ENCODE results near the gene ITPR2.

ITPR2 gene

DNA sequence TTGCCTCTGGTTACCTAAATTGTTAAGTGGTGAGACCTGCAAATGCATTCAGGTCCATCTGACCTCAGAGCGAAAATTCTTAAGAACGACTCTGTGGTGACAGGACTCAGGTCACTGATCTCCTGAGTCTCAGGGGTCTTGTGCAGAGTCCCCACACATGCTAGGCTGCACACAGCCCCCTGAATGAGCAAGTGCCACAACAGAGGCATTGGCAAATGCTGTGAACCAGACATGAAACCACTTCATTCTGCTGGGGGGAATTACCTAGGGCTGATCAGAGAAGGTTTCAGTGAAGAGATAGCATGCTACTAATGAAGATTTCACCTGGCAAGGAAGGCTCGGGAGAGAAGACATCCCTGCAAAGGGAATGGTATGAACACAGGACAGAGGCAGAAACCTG, 281.6 kb downstream of the ITPR2 start:
- H3K4me3 ChIP-seq (ENCODE audit: low read depth, low read length) = no peak overlapping the region
- no peak for TF ChIP-seq CTCF (IDR thresholded peaks at IDR 0.05; ENCODE audit: borderline replicate concordance, insufficient read depth, low read depth, low read length)

DNA sequence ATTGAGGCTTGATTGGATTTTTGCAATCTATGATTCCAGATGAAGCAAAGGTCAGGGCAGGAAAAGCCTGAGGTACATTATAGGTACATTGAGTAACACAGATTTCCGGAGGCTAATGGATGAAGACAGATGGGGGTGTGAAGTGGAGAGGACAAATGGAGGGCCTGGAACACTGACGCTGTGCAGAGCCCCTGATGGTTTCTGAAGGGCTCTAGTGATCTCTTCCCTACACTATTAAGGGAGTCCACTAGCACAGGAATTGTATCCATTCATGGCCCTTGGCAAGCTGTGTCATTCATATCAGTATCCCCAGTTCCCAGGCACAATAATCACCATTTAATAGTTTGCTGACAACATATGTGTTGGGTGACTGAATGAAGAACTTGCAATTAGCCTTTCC, 284.8 kb downstream of the ITPR2 start:
- TF ChIP-seq CTCF (IDR thresholded peaks at IDR 0.05; ENCODE audit: borderline replicate concordance, insufficient read depth, low read depth, low read length) = no peak
- no peak overlapping the region for H3K4me3 ChIP-seq (ENCODE audit: low read depth, low read length)

DNA sequence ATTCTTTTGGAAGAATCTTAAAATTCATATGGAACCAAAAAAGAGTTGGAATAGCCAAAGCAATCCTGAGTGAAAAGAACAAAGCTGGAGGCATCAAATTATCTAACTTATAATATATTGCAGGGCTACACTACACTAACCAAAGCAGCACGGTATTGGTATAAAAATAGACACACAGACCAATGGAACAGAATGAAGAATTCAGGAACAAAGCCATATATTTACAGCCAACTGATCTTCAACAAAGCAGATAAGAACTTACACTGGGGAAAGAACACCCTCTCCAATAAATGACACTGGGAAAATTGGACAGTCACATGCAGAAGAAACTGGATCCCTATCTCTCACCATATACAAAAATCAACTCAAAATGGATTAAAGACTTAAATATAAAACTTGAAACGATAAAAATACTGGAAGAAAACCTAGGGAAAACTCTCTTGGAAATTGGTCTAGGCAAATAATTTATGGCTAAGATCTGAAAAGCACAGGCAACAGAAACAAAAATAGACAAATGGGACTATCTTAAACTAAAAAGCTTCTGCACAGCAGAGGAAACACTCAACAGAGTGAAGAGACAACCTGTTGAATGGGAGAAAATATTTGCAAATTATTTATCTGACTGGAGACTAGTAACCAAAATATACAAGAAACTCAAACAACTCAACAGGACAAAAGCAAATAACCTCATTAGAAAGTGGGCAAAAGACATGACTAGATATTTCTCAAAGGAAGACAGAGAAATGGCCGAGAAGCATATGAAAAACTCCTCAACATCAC, 286.3 kb downstream of the ITPR2 start:
- no peak for TF ChIP-seq CTCF (IDR thresholded peaks at IDR 0.05; ENCODE audit: borderline replicate concordance, insufficient read depth, low read depth, low read length)

DNA sequence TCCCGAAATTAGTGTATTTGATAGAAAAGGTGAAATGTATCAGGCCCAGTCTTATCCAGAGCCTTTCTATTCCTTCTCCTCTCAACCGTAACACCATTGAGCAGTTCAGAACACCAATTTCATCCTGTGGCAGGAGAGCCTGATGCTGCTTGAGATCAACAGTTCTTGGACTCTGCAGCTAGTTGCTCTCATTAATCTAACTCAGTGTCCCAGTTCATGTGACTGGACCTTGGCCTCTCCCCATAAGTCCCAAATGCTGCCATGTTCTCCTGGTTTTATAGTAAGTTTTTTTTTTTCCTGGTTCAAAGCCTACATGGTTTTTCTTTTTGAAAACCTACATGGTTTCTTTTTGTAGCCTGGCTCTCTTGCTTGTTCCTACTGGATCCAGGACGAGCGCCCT, 293.9 kb downstream of the ITPR2 start:
- no peak for TF ChIP-seq CTCF (IDR thresholded peaks at IDR 0.05; ENCODE audit: borderline replicate concordance, insufficient read depth, low read depth, low read length)
- no peak overlapping the region for H3K4me3 ChIP-seq (ENCODE audit: low read depth, low read length)

More for the DNA sequence above, 286.3 kb downstream of the ITPR2 start:
- H3K4me3 ChIP-seq (ENCODE audit: low read depth, low read length) = no peak overlapping the region

- no peak for TF ChIP-seq CTCF (IDR thresholded peaks at IDR 0.05; ENCODE audit: borderline replicate concordance, insufficient read depth, low read depth, low read length)
- H3K4me3 ChIP-seq (ENCODE audit: low read depth, low read length) = no peak overlapping the region
Observed at GRCh38 chr12:26537651-26538050, 295.3 kb downstream of the ITPR2 start.

DNA sequence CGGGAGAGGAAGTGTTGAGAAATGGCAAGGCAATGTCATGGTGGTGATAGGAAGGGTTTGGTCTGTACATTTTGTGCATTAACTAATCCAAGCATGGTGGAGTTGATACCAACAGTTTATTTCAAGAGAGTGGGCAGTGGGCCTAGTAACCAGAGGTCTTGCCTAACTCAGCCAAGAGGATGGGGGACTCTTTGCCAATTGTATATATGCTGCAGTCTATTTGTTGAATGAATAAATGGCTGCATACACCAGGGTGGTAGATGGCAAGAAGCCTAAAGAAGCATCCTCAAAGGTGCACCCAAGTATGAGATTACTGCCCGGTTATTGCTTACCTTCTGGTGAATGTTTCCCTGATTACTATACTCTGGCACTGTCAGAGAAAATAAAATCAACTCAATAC, 295.9 kb downstream of the ITPR2 start:
- TF ChIP-seq CTCF (IDR thresholded peaks at IDR 0.05; ENCODE audit: borderline replicate concordance, insufficient read depth, low read depth, low read length) = no peak
- no peak overlapping the region for H3K4me3 ChIP-seq (ENCODE audit: low read depth, low read length)

DNA sequence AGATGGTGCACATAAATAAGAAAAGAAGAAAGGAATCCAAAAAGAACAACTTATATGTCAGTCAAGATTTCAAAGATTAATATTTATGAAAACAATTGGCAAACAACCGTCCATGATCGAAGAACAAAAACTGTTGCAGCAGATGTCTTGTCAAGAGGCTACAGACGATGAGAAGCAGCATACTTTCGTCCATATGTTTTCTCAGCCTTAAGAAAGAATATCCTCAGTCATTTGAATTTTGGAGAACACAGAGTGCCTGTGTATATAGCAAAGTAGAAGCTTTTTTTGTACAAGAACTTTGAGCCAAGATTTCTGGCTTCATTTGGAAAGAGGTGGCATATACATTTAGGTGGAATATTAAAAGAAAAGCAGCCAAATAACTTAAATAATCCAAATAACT, 297.2 kb downstream of the ITPR2 start:
- no peak overlapping the region for H3K4me3 ChIP-seq (ENCODE audit: low read depth, low read length)
- no peak for TF ChIP-seq CTCF (IDR thresholded peaks at IDR 0.05; ENCODE audit: borderline replicate concordance, insufficient read depth, low read depth, low read length)

All from GM12875 (cell line).